ENCODE data around the gene CYP2R1.
A peak's percentile ranks its signal among the peaks of the same experiment; 100 is the strongest.
"Not testable (repeated sequence)": the region's sequence is repeated elsewhere in the genome, so short reads cannot be mapped to it uniquely, and the experiment has no call there.

The CYP2R1 gene

GRCh38 chr11:14891143-14892035 lies 642 bp downstream of the CYP2R1 start:
- peak; percentile 83 for DNase-seq

DNA sequence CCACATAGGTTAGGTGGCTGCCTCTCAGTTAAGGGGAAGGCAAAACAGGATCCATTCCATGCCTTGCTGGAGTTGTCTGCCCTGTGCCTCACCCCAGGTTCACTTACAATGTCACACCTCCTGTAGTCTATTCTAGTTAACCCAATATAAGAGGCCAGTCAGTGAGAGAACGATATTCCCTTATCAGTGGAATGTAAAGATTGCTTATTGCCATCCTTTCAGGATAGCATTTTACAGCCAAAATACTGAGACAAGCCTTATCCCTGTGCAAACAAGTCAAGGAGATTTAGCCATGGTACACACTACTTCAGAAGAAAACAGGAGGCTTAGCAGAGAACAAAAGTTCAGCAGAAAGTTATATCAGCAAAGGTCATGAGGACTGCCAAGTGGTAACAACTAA lies 5.5 kb downstream of the CYP2R1 start:
- DNase-seq, result no peak

- no peak for DNase-seq
These were observed 7.3 kb downstream of the CYP2R1 start for GRCh38 chr11:14884667-14885273.

GRCh38 chr11:14883683-14884082 lies 8.3 kb downstream of the CYP2R1 start:
- DNase-seq, result not testable (repeated sequence)

DNA sequence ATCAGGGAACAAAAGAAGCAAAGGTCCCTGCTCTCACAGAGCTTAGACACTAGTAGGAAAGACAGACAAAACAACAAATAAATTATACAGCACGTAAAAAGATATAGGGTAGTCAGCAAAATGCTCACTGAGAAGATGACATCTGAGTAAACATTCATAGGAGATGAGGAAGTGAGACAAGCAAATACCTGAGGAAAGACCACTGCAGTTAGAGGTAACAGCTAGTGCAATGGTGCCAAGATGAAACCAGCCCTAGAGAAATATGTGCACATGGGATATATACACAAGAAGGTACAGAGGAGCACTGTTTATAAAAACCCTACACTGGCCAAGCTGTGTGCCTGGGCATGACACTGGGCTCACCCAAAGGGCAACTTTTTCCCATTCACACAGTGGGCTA lies 9.8 kb downstream of the CYP2R1 start:
- DNase-seq, result no peak

- DNase-seq, result no peak
These were observed 10.3 kb downstream of the CYP2R1 start for GRCh38 chr11:14881576-14882193.

DNA sequence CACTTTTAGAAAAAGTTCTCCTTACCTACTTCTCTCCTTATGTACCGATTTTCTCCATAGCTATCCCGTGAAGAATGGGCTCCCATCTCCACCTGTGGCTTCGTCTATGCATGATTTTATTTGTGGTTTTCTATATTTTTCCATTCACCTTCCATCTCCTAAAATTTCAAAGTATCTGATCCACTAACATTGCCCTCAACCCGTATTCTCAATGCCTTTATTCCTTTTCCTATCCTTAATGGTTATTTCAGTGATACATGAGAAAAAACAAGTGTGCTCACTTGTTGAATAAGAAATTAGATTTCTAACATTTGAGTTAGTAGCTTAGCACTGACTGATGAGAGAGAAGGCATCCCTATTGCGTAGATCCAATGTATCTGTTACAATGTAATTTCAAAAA lies 16.9 kb downstream of the CYP2R1 start:
- no peak for DNase-seq

DNA sequence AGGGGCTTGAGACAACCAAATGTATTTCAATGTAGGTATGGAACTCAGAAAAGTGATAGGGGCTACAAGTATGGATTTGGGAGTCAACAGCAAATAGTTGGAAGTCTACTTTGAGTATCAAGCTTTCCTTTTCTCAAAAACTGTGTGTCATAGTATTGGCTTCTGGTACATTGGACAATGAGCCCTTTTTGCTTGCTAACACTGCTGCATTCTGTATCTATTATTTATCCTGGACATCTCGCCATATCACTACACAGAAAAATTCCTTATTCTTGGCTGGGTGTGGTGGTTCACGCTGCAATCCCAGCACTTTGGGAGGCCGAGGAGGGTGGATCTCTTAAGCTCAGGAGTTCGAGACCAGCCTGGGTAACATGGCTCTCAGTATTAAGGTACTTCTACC lies 18.4 kb downstream of the CYP2R1 start:
- no peak for DNase-seq

- DNase-seq, result no peak
These were observed 20.0 kb downstream of the CYP2R1 start for GRCh38 chr11:14872032-14872431.

DNA sequence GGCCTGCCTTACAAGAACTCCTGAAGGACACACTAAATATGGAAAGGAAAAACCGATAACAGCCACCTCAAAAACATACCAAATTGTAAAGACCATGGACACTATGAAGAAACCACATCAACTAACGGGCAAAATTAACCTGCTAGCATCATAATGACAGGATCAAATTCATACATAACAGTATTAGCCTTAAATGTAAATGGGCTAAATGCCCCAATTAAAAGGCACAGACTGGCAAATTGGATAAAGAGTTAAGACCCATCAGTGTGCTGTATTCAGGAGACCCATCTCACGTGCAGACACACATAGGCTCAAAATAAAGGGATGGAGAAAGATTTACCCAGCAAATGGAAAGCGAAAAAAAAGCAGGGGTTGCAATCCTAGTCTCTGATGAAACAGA lies 28.3 kb downstream of the CYP2R1 start:
- DNase-seq, result not testable (repeated sequence)

DNA sequence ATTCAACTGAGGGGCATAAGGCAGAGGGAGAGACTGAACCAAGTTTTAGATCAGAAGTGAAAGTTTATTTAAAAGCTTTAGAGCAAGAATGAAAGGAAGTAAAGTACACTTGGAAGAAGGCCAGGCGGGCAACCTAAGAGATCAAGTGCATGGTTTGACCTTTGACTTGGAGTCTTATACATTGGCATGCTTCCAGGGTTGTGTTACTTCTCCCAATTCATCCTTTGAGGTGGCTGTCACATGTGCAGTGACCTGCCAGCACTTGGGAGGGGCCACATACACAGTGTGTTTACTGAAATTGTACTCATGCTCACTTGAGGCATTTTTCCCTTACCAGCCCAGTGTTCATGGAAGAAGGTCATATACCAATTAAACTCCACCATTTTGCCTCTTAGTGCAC lies 30.4 kb downstream of the CYP2R1 start:
- DNase-seq, result no peak

DNA sequence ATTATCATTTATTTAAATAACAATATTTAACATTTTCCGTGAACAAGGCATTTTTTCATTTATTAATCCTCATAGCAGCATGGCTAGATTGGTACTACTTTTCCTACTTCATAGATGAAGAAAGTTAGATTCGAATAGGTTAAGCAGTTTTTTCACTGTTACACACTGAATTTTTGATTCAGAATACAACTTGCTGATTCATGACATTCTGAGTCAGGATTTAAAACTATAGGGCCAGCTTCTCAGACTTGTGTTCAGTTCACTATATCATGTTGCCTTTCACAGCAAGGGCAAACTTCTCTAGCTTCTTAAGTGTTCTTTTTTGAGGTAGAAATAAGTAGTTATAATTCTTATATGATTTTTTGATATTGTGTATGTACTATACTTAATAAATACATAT lies 31.5 kb downstream of the CYP2R1 start:
- no peak for DNase-seq

DNA sequence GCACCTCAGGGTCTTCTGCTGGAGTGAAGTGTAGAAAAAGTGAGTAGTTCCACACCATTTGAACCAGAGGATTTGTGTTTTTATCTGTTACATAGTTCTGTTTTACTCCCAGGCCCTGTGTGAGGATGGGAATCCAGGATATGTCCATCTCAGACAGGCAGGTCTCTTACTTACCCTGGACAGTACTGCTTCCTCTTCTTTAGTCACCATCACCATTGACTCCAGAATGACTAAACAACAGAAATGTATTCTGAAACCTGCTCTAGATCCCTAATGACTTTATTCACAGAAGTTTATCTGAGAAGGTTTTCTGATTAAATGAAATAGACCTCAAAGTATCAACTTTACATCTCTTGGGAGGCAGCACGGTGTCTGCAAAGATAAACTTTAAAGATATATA lies 33.6 kb downstream of the CYP2R1 start:
- DNase-seq, result no peak

DNA sequence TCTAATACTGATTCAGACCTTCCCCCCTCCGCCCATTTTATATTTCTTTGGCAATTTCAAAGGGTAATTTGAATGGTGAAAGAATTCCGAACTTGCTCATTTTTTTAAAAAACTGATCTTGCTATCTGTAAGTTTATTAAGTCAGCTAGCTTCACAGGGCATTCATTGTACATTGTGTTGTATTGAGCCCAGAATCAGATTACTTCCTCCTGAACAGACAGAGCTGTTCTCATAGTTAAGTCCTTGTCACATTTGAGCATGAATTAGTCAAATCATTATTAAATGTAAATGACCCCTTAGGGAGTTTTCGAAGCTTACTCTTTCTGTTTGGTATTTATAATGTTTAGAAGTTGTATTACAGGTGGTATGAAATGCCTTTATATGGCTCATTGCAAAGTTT lies 34.4 kb downstream of the CYP2R1 start:
- no peak for DNase-seq

DNA sequence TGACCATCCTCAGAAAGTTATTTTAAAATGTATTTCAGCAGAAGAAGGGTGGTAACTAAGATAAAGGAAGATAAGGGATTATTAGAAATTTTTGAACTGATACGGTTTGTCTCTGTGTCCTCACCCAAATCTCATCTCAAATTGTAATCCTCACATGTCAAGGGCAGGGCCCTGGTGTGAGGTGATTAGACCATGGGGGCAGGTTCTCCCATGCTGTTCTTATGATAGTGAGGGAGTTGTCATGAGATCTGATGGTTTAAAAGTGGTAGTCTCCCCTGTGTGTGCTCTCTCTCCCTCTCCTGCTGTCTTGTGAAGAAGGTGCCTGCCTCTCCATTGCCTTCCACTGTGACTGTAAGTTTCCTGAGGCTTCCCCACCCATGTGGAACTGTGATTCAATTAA lies 36.1 kb downstream of the CYP2R1 start:
- DNase-seq, result no peak

GRCh38 chr11:14854057-14854456 lies 38.0 kb downstream of the CYP2R1 start:
- no peak for DNase-seq

DNA sequence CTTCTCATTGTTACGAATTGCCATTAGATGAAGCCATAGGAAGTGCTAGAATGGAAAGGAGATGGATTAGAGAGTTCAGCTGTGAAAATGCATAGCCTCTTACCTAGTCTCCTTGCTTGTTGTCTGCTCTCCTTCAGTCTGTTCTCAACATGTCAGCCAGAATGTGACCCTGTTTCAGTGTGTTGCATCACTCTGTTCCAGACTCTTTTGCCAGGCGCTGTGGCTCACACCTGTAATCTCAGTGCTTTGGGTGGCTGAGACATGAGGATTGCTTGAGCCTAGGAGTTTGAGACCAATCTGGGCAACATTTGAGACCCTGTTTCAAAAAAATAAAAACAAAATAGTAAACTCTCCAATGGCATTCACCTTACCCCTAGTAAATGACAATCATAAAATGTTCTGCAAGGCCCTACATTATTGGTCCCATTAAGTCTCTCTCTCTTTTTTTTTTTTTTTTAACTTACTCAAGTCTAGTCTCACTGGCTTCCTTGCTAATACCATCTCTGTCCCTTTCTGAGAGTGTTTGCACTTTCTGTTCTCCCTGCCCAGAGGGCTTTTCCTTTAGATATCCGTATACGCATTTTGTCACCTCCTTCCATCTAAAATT lies 39.4 kb downstream of the CYP2R1 start:
- no peak for DNase-seq

DNA sequence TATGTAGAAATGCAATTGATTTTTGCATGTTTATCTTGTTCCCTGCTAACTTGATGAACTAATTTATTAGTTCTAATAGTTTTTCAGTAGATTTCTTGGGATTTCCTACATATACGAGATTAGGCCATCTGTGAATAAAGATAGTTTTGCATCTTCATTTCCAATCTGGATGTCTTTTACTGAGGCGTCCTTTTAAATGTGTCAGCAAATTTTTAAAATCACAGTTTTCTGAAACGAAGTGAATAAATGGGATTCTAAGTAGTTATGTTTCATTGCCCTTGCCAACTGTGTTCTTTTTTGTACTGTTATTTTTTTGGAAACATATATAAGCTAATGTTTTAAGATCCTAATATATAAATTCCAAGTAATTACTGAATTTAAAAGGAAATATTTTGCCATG lies 50.0 kb downstream of the CYP2R1 start:
- DNase-seq, result no peak

- no peak for DNase-seq
These were observed 56.2 kb downstream of the CYP2R1 start for GRCh38 chr11:14835496-14836492.
